Activated CD4-positive, CD25-positive, alpha-beta regulatory T cell treated with anti-CD3 and anti-CD28 coated beads, Interleukin-2, amount 50 U/mL, for 24 hours (primary cell): ENCODE results near the gene ARSI.

Source experiments
- ATAC-seq, 2 donors: fragments of 150-1000 bp; cut with Tn5 transposase; one replicate each; pipeline ENCODE4 v1.10.0; 2021; ENCODE audit warnings: mild to moderate bottlenecking in 1 of 2, moderate library complexity in 1 of 2

ARSI gene

GRCh38 chr5:150302301-150303069, at the start of gene ARSI:
Gene ARSI, minus strand, starts transcription at chr5:150302905. Its CDS starts 532 bp downstream, at chr5:150302373.
- ATAC-seq, result no peak

GRCh38 chr5:150350524-150351344, 48.0 kb upstream of the ARSI start:
- ATAC-seq, result peak; percentile 74 to 78

DNA sequence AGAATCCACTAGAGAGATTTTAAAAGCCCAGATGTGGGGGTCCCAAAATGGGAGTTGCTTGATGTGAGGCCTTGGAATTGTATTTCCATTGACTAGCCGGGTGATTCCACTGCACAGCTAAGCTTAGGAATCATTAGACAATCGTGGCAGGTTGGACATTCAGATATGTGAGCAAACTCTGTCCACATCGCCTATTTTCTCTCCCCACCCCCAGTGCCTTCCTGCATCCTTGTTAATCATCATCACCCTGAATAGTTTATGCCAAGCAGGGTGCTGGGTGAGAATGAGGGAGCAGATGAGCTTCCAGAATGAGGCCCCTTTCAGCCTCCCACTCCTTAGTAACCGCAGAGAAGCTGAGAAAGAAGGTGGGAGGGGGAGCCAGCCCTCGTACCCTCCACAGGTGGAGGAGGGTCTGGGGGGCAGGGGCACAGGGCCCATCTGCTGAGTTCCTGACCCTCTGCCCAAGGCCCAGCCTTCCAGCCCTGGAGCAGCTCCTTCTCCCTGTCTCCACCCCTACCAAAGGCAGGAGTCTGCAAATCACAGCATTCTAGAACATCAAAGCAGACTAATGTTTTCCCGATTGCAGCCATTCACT, 47.1 kb upstream of the ARSI start:
- ATAC-seq, result no peak

DNA sequence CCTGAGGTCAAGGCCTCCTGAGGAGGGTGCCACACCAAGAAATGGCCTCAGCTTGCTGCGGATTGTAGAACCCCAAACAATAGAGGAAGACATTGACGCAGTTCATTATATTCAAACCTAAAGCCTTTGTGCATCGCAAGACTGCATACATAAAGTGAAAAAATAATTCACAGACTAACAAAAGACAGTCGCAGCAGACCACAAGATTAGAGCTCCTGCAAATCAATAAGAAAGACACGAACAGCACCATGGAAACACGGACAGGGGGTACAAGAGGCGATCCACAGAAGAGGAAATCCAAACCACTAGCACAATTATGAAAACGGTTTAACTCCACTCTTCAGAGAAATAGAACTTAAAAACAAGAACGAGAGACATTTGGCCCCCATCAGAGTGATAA, 44.7 kb upstream of the ARSI start:
- no peak for ATAC-seq

DNA sequence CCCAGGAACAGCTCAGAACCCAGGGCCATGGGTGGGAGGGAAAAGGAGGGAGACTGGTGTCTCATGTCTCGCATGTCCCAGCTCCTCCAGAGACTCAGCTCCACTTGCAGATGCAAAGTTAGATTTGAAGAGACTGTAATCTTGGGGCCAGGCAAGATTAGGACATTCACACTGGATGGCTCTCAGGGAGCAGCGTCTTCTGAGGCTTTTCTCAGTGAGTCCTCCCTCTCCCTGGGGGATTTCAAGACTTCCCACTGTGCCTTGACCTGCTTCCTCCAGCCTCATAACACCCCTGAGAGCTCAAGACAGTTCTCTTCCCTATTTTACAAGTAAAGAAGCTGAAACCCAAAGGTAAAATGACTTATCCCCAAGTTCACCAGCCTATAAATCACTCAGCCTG, 44.3 kb upstream of the ARSI start:
- no peak for ATAC-seq

GRCh38 chr5:150346592-150346991, 43.9 kb upstream of the ARSI start:
- no peak for ATAC-seq

DNA sequence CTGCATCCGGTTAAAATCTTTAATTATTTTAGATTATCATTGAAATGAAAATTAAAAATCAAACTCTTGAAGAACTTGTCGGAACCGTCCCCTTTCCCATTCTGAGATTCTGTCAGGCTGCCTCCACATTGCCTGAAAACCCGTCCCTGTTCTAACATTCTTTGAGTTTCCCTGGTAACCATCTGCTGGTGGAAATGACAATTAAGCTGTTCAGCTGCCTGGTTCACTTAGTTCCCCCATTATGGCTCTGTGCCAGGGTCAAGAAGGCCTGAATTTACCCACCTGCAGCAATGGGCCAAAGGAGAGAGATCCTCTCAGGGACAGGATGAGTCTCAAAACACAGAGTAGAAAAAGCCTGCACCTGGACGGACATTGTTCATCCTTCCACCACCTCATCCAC, 43.0 kb upstream of the ARSI start:
- ATAC-seq, result no peak

DNA sequence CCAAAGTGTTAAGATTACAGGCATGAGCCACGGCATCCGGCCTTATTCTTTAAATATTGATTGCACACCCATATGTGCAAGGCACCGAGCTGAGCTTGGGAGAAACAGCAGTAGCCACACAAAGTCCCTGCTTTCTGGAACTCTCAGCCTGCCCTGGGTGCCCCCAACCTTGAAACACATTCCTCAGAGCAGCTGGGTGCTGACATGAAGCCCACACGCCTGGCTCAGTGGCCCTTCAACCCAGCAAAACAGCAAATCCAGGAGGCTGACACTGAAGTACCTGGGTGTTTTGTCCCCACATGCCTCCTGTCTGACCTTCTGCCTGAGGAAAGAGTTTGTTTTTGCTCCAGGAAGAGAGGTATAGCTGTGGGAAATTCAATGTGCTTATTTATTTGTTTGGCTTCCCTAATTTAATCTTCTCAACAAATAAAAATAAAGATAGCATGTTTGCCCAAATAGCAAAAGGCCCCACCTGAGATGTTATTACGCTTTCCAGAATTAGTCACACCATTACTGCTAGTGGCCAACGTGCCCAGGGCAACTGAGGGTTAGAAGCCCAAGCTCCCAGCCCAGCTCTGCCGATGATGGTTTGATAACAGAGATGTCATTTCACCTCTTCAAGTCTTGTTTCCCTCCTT, 41.4 kb upstream of the ARSI start:
- no peak for ATAC-seq

DNA sequence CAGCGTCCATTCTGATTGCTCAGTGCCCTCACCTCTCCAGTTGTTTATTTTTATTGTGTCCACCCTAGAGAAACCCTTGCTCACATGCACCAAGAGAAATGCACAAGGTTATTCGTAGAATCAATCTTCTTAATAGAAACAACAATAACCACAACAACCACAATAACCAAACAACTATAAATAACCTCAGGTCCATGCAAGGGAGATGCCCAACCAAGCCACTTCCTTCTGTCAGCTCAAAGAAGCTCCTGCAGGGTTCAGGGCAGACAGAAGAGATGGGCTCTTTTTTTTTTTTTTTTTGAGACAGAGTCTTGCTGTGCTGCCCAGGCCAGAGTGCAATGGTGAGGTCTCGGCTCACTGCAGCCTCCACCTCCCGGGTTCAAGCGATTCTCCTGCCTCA, 39.9 kb upstream of the ARSI start:
- ATAC-seq, result no peak

- ATAC-seq, result no peak
Observed at GRCh38 chr5:150341989-150342388, 39.3 kb upstream of the ARSI start.

GRCh38 chr5:150341331-150341730, 38.6 kb upstream of the ARSI start:
- no peak for ATAC-seq

DNA sequence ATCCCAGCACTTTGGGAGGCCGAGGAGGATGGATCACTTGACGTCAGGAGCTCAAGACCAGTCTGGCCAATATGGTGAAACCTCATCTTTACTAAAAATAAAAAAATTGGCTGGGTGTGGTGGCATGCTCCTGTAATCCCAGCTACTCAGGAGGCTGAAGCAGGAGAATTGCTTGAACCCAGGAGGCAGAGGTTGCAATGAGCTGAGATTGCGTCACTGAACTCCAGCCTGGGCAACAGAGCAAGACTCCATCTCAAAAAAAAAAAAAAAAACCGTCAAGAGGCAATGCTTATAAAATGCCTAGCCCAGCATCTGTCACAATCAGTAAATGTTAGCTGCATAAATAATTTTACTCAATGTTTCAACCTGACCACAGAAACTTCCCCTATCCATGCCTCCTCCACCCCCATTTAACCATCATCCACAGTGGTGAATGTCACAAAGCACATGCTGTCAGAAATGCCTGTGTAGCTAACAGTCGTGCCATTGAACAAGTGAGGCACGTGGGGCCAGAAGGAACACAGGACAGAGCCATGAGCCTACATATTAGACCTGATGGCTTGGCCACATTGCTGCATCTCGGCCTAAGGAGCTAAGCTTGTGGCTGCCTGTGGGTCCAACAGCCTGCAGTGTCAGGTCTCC, 38.0 kb upstream of the ARSI start:
- ATAC-seq, result no peak

DNA sequence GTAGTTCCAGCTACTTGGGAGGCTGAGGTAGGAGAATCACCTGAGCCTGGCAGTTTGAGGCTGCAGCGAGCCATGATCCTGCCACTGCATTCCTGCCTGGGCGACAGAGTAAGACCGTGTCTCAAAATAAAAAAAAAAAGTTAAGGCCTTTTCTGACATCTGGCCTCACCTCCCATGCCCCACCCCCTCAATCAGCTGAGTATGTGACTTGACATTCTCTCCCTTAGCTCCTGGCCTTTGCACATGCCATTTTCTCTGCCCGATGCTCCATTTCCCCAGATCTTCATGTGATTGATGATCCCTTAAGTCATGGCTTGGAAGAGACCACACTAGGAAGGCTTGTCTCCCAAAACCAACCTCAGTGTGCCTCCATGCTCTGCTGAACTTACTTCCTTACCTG, 37.1 kb upstream of the ARSI start:
- ATAC-seq, result no peak

GRCh38 chr5:150339165-150339564, 36.5 kb upstream of the ARSI start:
- ATAC-seq, result no peak

- ATAC-seq, result no peak
Observed at GRCh38 chr5:150338546-150338945, 35.8 kb upstream of the ARSI start.

- ATAC-seq, result no peak
Observed at GRCh38 chr5:150335778-150336177, 33.1 kb upstream of the ARSI start.

DNA sequence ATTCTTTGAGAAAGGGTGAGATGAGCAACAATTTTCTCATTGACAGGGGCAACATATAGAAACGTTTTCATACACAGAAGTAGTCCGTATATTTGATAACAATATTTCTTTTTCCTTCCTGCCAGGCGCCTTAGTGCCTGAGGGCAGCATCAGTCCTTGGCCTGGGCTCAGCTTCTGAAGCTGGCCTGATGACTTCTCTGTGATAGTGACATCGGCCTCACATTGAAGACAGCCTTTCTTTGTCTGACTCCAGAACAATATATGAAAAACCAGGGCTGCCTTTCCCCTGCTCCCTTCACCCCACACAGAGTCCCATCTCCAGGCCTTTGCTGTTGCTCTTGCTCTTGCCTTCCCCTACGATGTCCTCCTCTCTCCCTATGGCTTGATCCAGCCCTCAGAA, 30.7 kb upstream of the ARSI start:
- no peak for ATAC-seq

DNA sequence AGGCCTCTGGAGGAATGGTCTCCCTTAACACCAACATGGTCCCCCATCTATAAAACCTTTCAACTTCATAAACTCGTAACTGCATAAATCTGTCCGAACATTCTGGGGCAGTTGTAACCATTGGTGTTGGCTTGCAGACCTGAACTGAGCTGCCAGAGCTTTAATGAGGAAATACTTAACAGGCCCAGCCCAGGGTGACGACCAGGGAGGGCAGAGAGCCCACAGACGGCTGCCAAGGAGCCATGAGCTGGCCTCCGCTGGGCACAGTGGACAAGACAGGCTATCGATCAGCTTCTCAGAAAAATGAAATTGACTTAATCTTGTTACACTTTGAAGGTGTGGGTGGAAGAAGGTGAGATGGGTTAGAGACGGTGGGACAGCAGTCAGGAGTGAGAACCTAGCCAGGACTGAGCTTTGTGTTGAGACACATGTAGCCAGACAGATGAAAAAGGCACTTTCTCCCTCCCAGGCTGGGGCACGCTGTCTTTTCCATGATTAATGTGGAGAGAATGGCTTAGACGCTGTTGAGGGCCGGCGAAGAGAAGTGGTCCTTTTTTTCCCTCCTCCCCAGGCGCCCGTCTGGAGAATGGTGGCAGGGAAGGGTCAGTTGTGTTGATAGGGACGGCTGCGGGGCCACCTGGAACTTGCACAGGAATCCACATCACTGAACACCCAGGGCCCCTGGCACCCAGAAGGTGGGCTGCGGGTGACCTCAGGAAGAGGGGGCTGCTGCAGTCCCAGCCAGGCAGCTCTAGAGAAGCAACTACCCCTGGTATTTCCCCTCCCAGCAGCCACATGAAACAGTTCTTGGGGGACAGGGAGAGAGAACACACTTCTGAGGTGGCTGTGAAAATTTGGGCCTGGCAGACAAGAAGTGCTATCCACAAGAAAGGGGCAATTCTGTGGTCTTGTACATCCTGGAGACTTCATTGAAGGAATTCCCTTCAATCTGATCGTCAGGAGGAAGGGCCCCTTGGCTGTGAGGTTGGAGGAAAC, 27.5 kb upstream of the ARSI start:
- no peak for ATAC-seq

- no peak for ATAC-seq
Observed at GRCh38 chr5:150329038-150329437, 26.3 kb upstream of the ARSI start.

DNA sequence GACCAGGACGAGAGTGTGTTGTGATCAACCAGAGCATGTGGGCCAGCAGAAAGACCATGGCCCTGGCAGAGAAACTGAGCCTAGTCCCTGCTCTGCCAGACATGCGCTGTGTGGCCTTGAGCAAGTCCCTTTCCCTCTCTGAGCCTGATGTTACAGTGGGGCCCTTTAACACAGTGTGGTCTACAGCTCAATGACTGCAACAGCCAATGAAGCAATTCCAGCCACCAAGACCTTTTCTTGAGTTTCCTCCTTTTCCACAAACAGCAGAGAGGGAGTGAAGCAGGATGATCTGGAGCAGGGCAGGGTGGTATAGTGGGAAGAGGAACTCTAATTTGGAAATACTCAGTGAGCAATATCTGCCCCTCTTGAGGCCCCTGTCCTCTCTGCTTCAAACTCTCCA, 25.8 kb upstream of the ARSI start:
- ATAC-seq, result no peak

DNA sequence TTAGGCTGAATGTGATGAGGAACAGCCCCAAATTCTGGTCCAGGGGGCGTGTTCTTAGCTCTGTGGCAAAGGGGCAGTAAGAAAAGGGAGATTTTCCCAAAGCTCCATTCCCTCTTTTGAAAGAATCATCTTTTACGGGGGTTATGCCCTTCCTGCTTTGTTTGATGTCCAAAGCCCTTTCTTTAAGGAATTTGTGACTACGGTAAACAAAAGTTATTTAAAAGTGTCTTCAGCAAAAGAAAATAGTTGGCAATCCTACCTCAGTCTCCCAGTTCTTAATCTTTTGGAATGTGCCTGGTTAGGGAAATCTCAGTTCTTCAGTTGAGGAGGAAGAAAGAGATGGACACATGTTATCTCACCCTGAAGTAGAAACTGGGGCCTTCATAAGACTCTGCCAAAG, 24.4 kb upstream of the ARSI start:
- ATAC-seq, result no peak

GRCh38 chr5:150326707-150327106, 24.0 kb upstream of the ARSI start:
- no peak for ATAC-seq
